SW480 (cell line): ENCODE data around the gene CDH5.
"Not testable (repeated sequence)": the region's sequence is repeated elsewhere in the genome, so short reads cannot be mapped to it uniquely, and the experiment has no call there.

Experiments
- DNase-seq: peaks from one replicate; pipeline ENCODE4 v3.0.0-alpha.2; 2016; ENCODE audit warnings: low spot score

Gene CDH5, protein sequence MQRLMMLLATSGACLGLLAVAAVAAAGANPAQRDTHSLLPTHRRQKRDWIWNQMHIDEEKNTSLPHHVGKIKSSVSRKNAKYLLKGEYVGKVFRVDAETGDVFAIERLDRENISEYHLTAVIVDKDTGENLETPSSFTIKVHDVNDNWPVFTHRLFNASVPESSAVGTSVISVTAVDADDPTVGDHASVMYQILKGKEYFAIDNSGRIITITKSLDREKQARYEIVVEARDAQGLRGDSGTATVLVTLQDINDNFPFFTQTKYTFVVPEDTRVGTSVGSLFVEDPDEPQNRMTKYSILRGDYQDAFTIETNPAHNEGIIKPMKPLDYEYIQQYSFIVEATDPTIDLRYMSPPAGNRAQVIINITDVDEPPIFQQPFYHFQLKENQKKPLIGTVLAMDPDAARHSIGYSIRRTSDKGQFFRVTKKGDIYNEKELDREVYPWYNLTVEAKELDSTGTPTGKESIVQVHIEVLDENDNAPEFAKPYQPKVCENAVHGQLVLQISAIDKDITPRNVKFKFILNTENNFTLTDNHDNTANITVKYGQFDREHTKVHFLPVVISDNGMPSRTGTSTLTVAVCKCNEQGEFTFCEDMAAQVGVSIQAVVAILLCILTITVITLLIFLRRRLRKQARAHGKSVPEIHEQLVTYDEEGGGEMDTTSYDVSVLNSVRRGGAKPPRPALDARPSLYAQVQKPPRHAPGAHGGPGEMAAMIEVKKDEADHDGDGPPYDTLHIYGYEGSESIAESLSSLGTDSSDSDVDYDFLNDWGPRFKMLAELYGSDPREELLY

DNA sequence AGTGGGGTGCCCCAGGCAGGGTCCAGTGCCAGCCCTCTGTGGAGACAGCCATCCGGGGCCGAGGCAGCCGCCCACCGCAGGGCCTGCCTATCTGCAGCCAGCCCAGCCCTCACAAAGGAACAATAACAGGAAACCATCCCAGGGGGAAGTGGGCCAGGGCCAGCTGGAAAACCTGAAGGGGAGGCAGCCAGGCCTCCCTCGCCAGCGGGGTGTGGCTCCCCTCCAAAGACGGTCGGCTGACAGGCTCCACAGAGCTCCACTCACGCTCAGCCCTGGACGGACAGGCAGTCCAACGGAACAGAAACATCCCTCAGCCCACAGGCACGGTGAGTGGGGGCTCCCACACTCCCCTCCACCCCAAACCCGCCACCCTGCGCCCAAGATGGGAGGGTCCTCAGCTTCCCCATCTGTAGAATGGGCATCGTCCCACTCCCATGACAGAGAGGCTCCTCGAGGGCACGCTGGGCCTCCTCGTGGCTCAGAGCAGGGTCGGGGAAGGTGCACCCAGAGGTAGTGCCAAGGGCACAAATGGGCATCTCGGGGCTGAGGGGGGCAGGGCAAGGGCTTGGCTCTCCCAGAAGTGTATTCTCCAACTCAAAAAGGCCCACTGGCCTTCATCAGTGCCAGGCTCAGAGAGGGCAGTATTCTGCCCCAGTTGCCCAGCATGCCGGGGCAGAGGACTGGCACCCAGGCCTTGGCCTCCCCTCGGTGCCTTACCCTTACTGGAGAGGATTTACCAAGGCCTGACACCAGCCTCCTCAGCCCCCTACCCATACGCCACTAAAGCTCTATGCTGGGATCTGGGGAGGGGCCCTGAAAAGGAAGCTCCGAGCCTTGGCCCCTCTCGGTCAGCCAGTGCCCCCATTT, at the start of gene CDH5:
TSS of gene CDH5 (plus strand) at position 259 of the 867 bp plus-strand sequence. CDS start 12,647 bp downstream, outside the sequence.
- no peak for DNase-seq

DNA sequence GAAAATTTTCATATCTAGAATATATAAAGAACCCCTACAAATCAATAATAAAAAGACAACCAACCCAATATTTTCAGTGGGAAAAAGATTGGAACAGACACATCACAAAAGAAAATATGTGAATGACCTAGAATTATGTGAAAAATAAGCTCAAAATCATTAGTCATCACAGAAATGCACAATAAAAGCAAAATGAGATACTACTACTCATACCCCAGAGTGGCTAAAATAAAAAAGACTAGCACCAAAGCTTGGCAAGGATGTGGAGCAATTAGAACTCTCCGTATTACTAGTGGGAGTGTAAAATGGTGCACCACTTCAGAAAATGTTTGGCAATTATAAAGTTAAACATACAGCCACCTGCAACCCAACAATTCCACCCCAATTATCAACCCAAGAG, 48.0 kb upstream of the CDH5 start:
- no peak for DNase-seq

DNA sequence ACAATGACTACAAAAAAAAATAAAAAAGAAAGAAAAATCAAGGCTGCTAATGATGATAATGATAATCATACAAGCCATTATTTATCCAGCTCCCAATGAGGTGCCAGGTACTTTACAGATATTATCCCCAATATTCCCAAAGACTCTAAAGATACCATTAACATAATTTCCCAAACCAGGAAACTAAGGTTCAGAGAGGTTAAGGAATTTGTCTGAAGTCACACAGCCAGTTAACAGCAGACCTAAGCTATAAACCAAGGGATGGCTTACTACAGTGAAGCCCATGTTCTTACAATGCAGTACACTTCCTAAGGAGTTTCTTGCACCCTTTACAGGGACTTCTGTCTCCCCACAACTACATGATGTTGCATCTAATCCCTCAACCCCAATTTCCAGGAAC, 45.7 kb upstream of the CDH5 start:
- no peak for DNase-seq

DNA sequence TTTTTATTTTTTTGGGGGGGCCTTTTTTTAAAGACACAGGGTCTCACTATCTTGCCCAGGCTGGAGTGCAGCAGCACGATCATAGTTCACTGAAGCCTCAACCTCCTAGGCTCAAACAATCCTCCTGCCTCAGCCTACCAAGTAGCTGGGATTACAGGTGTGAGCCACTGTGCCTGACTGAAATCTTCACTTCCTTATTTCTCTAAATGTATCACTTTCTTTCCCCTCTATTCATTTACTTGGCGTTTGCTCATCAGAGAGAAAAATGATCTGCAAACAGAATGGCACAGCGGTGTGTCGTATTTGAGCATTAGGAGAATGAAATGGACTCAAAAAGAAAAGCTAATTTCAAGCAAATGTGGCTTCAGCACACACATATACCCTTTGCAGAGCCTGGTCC, 44.3 kb upstream of the CDH5 start:
- DNase-seq = no peak

DNA sequence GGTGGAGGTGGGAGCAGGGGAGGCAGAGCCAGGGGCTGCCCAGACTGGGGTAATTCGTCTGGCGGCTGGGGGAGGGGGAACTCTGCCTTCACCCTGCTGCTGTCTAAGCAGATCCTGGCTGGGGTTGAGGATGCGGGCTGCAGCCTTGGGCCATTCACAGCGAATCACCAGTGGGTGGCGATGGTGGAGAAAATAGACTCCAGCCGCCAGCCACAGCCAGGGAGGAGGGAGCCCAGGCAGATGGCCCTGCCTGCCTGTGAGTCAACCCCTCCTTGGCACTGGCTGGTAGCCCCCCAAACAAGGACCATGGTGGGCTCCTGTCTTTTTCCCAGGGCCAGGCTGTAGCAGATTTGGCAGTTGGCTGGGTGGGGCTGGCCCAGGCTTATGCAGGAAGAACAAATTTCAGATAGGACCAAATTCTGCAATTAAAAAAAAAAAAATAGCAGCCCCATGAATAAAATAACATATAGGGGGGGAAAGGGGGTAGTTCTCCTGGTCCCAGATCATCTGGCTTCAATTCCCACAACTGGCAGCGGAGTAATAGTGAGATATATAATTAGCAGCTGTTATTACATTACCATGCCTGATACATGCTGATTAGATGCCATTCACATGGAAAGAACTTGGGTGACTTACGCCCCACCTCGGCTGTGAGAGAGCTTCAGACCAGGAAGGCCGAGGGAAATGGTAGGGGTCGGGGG, 41.5 kb upstream of the CDH5 start:
- no peak for DNase-seq

DNA sequence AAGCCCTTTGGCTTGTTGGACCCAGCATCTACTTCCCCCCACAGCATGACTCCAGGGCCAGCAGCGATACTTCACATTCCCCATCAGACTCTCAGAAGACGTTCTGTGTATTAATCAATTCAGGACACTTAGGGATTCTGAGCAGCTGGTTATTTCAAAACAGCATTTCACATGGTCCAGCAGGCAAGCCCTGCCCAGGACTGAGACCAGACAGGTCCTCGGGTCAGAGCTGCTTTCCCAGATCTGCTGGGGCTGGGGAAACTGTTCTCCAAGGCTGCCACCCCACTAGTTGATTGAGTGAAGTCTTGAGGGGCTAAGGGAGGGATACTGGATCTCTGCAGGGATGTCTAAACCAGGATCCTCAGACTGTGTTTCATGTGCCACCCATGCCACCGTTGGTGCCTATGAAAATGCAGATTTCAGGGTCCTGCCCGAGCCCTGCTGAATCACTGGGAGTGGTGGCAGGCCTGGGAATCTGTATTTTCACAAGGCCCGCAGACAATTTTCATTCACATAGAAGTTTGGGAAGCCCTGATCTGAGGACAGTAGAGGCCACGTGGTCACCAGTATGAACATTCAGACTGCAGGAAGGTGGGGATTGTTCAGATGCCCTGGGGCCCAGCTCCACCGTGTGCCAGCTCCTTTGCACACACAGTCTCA, 40.6 kb upstream of the CDH5 start:
- DNase-seq = no peak

DNA sequence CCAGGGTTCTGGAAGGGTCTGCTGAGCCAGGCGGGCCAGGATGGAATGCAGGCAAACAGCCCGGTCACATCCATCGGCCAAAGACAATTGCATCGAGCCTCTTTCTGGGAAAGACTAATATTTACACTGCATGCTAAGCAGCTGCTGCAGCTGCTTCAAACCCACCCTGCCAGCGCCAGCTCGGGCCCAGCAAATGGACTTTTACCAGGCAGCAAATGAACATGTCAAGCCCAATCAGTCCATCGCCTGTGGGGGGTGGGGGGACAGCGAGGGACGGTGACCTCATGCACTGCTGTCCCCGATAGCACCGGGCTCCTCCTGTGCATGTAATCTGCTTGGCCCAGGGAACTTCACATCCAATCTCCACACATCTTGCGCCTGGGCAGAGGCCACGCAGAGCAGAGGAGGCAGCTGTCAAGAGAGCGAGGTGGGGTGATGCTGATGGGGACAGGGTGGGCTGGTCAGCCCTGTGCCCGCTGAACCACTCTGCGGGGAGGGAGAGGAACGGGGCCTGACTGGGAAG, 39.4 kb upstream of the CDH5 start:
- DNase-seq = no peak

DNA sequence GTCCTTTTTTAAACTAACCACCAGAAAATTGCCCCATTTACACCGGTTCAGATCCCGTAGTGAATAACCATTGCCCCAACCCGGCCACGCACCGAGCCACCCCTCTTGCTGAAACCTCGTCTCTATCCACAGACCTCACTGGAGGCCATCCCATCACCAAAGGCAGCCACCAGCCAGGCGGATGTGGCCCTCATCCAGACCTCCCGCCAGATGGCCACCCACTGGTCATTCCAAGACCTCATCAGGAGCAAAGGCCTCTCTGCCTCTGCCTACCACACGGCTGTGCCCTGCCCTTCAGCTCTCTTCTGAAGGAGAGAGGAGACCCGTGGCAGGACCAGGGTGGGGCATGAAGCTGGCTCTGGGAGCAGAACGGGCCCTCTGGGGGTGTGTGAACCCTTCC, 38.2 kb upstream of the CDH5 start:
- no peak for DNase-seq

DNA sequence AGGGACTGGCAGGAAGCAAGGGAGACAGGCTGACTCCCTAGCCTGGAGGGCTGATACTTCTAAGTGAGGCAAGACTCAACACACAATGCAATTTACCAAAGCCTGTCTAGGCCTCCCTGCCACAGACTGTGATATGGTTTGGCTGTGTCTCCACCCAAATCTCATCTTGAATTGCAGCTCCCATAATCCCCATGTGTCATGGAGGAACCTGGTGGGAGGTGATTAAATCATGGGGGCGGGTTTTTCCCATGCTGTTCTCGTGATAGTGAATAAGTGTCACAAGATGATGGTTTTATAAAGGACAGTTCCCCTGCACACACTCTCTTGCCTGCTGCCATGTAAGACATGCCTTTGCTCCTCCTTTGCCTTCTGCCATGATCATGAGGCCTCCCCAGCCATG, 35.0 kb upstream of the CDH5 start:
- not testable (repeated sequence) for DNase-seq

DNA sequence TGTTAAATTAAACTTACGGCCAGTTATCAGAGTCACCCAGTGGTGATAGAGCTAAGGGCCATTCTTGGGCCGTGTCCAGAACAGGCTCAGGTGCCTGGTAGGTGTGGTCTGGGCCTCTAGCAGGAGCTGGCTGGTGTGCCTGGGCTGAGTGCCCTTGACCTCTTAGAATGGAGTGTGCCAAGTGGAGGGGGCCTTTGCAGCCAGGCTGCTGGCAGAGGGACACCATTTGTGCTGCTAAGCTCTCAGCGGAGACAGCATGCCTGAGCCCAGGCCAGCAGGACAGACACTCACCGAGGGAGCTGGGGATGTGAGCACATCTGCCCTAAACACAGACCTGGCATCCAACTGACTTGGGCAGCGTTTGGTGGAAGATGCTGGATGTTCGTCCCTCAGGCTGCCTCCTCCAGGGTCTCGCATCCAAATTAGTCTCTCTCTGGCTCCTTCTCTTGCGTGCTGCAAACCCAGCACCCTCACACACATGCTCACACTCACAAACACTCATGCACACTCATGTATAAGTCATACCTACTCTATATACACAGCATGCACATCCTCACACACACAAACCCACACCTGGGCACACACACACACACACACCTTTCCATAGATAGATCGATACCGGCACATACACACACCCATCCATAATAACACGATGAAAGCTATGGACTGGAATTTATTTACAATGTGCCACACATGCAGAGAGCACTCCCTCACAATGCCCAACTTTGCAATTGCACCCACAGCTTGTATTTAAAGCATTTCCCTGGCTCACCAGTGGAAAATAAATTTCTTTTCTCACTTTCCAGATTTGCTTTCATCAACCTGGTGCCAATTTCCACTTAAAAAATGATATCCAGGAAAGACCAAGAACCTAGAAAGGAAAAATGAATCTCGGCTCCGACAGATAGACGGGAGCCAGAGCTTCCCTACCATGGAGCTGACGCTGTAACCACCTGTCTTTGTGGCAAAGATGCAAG, 33.6 kb upstream of the CDH5 start:
- no peak for DNase-seq

DNA sequence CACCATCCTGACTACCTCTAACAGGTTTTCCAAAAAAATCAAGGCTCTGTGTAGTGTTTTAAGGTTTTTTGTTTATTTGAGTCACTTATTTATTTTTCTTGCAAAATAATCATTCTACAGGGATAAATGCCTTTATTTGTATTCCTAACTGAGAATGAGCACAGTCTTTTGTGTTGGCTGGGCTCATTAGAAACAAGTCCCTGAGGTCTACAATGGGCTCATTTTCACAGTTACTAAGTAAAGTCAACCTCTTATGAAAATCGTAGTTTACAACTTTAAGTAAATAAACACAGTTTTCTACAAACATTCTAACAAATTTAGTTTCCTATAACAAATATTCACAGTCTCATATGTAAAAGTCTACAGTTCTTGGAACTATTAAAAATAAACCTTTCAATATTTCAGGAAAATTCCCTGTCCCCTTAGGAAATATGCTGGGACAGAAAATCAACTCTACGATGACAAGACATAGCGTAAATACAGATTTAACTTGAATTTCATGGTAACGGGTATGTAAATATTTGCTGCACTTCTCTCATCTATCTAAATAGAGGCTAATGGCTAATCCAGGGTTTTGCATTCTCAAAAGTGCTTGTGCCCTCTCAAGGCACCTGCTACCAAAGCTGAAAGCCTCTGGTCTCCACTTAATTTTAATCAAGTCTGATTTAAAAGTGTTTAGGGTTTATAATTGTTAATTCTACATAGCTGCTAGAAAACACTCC, 31.5 kb upstream of the CDH5 start:
- no peak for DNase-seq

DNA sequence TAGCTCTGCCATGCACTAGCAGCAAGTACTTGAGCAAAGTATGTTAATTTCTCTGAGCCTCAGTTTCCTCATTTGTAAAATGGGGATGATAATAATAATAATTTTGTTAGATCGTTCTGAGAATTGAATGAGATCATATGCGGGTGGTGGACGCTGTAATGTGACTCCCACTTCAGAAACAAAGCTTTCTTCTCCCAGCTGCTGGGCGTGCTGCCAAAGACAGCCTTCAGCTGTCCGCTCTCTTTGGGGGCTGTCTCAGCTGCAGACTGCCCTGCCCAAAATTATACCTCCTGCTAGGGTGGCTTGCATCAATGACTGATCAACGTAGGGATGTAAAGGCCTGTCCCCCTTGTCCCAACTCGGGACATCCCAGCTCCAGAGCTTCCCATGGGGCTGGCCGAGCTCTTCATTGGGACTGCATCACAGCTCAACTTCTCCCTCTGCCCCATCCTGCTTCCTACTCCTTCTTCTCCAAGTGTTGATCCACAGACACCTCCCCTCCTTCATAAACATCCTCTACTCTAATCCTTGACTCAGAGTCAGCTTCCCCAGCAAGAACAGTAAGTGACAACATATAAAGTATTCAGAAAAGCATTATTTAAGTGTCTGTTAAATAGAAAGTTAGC, 30.7 kb upstream of the CDH5 start:
- DNase-seq = no peak

DNA sequence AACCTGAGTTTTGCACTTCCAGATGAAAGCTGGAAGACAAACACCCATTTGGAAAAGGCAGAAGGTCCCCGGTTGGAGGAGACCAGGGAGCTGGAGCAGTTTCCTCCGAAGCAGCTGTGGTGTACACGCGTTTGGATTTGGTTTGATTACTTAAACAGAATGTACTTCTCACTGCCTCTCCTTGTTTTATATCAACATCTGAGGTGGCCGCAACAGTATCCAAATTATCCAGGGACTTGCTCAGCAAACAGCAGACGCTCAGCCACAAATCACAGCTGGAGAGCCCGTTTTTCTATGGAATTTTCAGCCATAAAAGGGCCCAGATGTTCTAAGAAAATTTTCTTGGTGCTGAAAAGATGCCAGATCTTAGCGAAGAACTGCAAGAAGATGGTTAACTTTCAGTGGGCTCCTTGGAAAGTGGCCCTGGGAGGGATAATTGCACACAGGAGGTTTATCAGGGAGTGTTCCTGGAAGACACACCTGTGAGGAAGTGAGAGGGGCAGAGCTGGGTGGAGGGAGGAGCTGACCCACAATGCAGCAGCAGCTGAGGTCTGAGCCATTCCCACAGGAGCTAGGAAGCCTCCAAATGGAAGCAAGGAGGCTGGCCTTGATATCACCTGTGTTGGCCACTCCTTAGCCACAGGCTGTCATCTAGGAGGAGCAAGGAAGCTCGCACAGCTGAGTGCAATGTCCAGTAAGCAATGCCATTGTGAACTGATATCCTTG, 28.9 kb upstream of the CDH5 start:
- DNase-seq = no peak

DNA sequence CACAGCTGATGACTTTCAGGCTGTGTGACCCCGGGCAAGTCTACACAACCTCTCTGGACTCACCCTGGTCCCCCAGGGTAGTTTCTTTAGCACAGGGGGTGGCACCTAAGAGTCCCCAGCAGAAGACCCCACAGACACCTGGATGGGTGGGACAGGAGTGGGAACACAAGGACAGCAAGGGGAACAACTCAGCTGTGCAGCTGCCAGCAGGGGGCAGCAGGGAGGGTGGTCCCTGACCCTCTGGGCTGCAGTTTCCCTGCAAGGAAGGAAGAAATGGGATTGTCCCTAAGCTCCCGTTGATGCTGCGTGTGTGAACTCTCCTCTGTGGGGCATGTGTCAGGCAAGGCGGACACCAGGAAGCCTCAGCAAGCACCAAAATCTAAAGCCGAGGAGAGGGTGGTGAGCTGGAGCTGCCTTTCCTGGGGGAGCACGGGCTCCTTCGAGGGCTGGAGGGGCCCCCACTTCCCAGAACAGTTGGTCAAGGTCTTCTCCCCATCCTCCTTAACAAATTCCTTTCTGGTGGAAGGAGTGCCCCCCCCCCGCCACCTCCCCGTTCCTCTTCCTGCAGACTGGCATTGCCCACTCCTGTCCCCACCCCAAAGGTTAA, 24.1 kb upstream of the CDH5 start:
- peak; percentile 18 for DNase-seq

DNA sequence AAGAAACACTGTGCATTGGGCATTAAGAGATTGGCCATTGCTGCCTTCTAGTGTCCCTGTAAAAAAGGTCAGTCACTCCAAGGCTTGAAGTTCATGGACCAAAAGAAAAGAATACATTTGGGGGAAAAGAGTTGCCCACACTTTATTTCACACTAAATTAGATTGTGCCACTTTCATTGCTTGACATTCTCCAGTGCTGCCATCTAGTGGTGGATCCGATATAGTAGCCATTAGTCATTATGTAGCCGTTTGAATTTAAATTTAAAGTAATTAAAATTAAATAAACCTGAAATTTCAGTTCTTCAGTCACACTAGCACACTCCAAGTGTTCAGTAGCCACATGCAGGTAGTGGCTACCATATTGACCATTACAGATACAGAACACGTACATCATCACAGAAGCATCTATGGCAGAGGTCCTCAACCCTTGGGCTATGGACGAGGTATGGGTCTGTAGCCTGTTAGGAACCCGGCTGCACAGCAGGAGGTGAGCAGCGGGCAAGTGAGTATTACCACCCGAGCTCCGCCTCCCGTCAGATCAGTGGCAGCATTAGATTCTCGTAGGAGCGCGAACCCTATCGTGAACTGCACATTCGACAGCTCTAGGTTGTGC, 21.9 kb upstream of the CDH5 start:
- peak; percentile 30 for DNase-seq

DNA sequence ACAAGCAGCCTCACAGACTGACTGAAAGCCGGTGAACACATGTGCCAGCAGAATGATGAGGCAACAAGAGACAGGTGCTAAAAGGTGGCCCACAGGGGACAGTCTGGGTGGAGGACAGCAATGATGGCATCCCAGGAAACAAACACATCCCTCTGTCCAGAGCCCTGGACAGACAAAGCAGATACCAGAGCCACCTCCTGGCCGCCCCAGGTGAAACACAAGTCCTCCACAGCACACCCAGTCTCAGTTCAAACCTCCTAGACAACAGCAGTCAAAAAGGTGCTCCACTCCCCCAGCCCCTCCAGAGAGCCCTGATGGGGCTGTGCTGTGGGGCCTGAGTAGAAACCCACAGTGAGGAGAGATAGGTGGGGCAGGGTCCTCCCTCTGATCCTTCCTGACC, 20.3 kb upstream of the CDH5 start:
- DNase-seq = no peak

DNA sequence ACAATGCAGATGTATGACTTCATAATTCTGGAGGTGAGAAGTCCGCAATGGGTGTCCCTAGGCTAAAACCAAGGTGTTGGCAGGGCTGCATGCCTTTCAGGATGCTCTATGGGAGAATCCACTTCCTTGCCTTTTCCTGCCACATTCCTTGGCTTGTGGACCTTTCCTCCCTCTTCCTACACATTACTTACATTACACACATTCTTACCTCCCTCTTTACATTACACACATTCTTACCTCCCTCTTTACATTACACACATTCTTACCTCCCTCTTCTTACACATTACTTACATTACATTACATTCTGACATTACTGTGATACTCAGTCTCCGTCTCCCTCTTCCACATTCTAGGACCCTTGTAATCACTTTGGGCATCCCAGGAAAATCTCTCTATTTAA, 14.2 kb upstream of the CDH5 start:
- no peak for DNase-seq
